GM21723 (cell line): ENCODE results near the gene COL5A1.

Experiments
- ATAC-seq: cut with Tn5 transposase; IDR thresholded peaks from one replicate; pipeline ENCODE4 v1.9.1; 2021; ENCODE audit warnings: mild to moderate bottlenecking, moderate library complexity; ENCODE audit not compliant: unreplicated experiment

Gene COL5A1

DNA sequence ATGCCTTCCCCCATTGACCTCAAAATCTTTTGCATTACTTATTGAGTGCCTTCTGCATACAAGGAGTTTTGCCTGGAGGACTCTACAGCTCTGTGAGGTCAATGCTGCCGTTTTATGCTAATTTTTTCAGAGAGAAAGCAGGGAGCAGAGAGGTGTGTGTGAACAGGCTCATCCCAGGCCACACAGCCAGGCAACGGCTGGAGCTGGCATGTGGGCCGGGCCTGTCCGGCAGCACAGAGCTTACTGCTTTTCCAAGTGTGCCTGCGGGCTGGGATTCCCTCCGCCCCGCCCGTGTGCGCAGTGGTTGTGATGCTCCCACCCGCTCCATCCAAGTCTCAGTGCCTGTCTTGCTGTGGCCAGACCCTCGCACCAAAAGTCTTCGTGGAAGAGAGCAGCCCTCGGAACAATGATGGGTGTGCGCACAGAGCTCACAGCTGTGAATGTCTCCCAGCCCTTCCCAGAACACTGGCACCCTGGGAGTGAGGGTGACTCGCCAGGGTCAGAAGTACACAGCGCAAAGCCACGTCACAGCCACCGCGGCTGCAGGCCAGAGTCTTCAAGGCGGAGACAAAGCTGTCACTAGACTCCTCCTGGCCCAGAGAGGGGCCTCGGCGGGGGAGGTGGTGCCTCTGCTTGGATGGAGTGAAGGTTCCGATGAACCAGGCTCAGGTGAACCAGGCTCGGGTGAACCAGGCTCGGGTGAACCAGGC lies 82.8 kb downstream of the COL5A1 start:
- no peak for ATAC-seq

DNA sequence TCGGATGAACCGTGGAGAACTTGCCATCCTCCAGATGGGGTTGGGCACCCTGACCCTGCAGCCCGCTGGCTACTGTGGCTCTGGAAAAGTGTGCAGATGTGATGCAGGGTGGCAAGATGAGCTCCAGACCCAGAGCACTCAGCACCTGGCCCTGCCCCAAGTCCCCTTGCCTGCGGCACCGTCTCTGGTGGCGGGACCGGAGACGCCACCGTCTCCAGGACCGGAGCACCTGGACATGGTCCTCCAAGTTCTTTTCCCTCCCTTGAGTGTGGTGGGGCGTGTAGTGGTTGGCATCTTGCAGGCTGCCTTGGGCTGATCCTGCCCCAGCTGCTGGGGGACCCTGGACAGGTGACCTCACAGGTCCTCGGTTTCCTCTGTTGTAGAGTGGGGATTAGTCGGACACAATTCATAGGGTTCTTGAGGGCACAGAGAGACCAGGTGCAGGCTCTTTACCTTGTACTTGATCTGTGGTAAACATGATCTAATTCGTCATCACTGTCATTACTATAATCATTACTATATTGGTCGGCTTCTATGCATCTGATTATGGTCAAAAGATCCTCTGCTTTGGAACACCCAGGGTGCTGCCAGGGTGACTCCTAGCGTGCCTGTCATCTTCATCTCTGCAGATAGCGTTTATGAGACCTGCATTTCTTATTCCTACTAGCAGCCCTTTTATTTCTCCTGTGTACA lies 83.5 kb downstream of the COL5A1 start:
- ATAC-seq, result no peak

DNA sequence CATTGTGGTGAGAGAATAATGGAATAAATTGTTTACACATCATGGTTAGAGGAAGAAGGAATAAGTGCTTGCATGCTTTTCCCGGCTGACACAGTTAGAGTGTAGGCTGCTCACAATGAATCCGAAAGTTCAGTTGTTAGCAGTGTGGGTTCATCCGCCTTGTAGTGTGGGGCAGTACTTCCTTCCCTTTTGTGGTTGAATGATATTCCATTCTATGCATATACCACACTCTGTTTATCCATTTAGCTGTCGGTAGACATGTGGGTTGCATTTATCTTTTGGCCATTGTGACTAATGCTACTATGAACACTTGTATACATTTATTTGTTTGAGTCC lies 84.0 kb downstream of the COL5A1 start:
- ATAC-seq, result no peak

DNA sequence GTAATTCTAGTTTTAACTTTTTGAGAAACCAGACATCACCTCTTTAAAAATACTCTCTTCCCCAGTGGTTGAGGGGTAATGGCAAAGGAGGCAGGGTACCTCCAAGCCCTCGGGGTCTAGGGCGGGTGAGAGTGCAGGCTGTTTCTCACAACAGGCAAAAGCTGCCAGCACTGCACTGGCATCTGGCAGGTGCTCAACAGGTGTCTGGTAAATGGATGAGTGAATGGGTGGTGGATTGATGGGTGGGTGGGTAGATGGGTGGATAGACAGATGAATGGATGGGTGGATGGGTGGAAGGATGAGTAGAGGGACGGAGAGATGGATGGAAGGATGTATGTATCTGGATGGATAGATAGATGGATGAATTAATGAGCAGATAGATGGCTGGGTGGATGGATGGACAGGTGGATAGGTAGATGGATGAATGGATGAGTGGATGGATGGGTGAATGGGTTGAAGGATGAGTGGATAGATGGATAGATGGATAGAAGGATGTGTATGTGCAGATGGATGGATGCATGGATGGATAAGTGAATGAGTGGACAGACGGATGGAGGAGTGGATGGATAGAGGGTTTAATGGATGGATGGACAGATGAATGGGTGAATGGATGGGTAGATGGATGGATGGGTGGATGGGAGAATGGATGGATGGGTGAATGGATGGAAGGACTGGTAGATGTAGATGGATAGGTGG lies 84.6 kb downstream of the COL5A1 start:
- ATAC-seq, result no peak

DNA sequence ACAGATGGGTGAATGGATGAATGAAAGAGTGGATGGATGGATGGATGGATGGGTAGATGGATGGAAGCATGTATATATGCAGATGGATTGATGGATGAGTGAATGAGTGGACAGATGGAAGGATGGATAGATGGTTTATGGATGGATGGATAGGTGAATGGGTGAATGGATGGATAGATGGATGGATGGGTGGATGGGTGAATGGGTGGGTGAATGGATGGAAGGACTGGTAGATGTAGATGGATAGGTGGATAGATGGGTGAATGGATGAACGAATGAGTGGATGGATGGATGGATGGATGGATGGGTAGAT lies 85.1 kb downstream of the COL5A1 start:
- ATAC-seq, result no peak

DNA sequence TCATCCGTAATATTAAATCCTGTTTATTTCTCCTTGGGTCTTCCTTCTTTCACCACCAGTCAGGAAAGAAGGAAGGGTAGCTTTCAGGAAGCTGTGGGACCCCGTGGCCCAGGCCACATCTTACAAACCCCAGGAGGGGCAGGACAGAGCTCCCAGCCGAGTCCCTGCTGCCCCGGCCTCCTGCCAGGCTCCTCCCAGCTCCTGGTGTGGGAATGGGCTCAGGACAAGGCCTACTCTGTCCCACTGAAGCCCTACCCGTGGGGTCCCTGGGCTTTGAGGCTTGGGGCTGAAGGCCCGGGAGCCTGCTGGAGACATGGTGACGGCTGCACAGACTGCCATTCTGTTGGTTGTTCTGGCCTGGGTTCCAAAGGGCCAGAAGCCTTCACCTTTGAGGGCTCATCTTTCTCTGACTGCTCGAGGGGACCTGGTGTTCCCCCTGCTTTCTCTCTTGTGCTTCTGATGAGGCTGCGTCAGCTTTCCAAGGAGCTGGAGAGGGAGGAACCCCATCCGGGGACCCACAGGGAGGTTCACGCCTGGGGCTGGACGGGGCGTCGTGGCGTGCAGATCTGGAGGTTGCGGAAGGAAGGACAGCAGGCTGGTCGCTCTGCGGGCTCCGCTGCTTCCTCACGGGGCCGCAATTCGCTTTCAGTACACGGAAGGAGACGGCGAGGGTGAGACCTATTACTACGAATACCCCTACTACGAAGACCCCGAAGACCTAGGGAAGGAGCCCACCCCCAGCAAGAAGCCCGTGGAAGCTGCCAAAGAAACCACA lies 86.6 kb downstream of the COL5A1 start:
- ATAC-seq, result no peak

DNA sequence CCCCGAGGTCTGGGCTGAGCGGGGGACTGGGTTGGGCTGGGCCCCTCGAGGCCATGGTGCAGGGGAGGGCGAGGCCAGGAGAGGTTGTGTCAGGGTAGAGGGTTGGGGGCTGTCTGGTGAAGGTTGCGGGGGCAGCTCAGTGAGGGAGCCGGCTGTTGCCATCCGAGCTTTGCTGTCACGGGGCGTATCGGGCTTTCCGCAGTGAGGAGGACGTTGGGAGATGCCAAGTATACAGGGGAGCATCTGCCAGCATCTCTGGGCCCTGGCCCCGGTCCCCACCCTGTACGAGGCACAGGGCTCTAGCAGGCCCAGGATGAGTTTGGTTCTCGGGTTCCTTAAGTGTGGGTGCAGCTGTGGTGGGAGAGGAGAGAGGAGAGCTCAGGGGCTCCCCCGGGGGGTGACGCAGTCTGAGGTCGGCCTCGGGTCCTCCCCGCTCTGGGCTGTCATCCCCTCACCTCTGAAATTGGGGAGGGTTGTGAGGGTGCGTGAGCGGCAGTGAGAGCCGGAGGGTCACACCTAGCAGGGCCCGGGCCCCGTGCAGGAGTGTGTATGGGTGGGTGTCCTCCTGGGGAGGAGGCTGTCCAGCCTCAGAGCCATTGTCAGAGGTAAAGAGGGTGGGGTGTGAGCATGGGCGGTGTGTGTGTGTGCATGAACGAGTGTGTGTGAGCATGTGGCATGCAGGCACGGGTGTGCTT lies 87.3 kb downstream of the COL5A1 start:
- ATAC-seq, result no peak

DNA sequence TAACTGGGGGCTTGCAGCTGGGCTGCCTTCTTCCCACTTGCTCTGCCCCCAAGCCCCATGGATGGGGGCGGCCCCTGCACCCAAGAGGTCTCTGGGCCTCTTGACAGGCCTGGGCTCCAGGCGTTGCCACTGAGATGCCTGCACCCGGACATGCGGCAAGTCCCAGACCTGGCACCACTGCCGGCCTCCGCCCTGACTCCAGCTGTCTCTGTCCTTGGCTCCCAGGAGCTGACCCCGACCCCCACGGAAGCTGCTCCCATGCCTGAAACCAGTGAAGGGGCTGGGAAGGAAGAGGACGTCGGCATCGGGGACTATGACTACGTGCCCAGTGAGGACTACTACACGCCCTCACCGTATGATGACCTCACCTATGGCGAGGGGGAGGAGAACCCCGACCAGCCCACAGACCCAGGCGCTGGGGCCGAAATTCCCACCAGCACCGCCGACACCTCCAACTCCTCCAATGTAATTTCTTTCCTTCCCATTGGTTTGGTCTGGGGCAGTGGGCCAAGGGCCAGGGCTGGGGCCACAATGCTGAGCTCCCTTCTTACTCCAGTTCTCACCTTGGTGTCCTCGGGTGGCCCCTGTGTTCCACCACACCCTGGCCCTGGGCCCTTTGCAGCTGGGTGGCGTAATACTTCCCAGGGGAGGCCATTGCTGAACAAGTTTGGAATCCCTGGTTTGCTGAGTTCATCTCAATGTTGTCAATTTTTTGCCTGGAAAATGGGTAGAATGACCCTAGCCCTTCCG lies 88.6 kb downstream of the COL5A1 start:
- no peak for ATAC-seq

DNA sequence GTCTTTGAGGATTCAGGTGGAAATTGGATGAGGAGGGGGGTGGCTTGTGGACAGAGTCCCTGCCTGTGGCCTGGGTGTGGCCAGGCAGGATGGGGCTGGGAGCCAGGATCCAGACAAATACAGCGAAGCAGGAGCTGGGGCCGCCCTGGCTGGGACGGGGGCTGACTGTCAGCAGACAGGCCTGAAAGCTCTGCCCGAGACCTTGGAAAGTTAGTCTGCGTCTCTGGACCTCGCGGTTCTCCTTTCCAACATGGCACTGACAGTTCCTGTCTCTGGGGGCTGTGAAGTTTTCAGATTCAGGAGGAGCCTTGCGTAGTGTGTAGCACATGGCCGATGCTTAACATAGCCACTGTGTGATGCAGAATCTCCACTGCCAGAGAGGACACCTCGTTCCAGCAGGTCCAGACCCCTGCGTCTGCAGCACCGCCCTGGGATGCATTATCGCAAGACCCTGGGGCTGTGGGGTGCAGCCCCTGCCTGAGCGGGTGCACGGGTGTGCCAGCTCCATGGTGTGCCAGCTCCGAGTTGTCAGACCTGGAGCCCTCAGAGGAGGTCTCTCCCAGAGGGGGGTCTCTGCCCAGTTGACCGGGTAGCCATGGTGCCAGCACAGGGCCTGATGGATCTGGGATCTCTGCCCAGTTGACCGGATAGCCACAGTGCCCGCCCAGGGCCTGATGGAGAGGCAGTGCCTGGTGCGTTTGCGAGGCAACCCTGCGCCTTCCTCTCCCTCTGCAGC lies 89.3 kb downstream of the COL5A1 start:
- no peak for ATAC-seq

DNA sequence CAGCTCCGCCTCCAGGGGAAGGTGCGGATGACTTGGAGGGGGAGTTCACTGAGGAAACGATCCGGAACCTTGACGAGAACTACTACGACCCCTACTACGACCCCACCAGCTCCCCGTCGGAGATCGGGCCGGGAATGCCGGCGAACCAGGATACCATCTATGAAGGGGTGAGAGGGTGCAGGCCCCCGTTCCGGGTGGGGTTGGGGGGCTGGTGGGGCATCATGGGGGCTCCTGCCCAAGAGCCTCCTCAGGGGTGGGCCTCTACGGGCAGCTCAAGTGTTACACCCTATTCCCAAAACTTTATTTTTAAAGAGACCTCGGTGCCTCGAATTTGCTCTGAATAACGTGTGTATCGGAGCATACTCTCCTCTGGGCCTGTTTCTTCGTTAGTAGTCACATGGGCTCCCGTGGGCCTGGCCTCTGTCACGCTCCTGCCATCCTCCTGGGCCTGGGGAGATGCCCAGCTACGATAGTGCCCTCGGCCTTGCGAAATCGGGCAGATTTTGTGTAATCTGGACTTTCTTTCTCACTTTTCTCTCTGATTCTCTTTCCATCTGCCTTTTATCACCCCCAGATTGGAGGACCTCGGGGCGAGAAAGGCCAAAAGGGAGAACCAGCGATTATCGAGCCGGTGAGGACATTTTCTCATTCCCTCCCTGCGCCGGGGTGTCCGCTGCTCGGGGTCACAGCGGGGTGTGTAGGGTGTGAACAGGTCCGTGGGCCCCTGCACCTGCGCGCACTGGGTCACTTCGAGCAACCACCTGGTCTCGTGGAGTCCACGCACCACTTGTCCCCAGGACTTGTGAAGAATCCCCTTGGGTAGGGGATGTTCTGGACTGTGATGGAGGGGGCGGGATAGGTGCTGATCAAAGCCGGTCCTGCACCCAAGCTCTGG lies 90.1 kb downstream of the COL5A1 start:
- no peak for ATAC-seq

DNA sequence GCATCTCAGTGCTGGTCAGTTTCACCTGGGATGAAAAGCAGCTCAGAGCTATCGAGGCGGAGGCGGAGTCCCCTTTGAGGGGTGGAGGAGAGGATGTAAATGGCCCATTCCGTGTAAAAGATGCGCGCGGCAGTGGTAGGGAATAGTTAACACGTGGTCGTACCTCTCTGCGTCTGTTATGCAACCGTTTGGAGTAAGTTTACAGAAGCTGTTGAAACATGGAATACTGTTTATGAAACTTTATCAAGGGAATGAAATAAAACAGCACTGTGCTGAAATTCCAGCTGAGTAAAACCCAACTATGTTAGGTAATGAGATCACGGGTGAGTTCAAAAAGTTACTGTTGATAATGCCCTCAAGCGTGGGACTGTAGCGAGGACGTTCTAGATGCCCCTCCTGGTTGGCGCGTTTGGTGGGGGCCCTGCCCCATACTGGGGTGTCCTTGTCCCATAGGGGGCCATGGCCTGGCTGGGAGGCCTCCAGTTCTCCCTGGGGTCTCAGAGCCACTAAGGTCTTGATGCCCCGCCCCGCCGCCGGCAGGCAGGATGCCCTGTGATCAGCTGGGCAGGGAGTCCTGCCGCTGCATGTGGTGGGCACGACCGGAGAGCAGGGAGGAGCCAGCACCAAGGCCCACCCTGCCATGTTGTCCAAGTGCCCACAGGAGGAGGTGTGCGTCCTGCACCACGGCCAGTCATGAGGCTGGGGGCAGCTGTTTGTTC lies 90.9 kb downstream of the COL5A1 start:
- ATAC-seq, result no peak

DNA sequence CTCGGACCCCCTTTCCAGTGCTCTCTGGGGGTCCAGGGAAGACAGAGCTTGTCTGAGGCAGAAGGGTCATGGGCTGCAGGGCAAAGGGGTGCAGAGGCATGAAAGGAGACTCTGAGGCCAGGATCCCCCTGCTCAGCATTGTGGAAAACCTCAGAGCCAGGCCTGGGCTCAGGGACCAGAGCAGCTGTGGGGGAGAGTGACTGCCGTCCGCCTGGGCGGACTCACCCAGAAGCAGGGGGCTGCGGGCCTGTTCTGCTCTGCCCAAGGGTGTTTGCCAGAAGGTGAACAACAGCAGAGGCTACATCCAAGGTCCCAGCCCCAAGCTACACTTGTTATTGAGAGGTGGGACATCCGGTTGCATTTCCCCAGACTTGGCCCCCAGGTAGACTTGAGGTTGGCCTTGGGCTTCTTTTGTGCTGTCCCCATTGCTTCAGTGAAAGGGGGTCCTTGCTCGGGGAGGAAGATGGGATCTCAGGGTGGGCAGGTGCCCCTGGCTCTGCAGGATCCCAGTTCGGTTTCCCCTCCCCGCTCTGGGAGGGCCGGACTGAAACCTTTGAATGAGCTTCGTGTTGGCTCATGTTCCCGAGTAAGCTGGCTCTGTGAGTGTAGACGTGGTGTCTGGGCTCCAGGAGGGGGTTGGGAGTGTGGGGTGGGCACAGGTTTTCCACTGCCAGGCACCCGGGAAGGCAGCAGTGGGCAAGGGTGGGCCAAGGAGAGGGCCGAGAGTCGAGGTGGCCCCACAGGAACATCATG lies 92.1 kb downstream of the COL5A1 start:
- ATAC-seq, result no peak

DNA sequence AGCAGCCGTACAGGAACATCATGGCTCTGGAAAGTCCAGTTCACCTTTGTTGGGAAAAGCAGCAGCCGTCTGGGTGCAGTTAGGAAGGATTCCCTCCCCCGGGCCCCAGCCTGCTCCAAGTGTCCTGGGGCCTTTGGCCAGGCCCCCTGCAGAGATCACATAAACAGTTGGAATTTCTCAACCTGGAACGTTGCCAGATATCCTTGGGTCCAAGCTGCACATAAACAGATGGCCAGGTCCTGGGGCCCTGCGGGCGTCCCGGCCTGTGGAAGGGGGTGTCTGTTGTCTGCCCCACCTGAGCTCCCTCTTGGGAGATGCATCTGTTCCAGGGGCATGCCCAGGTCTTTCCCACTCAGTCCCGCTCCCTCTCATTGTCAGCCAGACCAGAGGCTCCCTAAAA lies 92.7 kb downstream of the COL5A1 start:
- ATAC-seq, result no peak

DNA sequence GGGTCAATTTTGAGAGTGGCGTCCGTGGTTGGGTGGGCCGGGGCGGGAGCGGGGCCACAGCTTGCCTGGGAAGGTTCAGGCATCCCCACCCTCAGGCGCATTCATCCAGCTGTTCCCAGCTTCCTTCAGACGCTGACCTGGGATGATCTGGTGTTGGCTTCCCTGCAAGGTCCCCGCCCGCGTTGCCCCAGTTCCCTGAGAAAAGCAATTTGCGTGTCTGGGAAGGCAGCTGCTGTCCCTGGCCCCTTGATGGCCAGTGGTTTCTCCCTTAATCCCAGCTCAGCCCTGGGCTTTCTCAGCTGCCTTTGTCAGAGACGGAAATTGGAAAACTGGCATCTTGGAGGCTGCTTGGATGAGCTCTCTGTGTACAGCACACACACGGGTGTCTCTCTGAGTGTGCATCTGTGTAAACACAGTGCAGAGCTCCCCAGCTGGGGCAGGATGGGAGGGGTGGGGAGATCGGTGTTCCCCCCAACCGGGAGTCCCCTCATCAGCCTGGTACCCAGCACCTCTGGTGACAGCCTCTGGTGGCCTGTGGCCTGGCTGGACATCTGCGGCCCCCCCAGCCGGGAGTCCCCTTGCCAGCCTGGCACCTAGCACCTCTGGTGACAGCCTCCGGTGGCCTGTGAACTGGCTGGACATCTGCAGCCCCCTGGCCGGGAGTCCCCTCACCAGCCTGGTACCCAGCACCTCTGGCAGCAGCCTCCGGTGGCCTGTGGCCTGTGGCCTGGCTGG lies 94.0 kb downstream of the COL5A1 start:
- ATAC-seq, result no peak

DNA sequence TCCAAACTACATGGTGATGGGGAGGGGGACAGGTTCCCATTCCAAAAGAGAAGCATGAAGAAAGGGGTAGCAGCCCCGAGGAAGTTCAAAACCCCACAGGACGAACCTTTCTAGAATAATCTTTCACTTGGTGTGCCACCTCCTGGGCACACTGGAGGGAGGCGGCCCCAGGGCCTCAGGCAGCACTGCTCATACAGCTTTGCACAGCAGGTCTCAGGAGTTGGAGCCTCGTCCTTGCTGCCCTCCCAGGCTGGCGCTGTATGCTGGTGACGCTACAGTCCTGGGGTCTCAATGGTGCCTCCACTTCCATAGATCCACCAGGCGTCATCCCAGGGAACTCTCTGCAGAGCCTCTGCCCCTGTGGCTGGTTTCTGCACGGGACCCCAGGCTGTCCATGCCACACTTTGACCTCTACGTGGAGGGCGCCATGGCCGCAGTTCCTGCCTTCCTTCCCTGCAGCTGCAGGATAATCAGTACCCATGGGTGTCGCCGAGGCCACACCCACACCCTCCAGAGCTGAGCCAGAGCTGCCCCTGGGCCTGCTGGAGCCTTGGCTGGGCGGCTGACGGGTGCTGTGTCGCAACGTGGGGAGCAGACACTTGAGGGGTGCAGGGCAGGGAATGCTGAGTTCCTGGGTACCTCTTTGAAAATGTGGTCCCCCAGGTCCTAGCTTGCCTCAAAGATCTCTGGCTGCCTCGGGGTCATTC lies 95.3 kb downstream of the COL5A1 start:
- no peak for ATAC-seq
